ENCODE measurements around the gene OPRD1. TPM values are rescaled to one million over a fixed set of nuclear protein-coding genes. Genes with fewer than 3 reads are reported as not detected.

Gene OPRD1
- total RNA-seq, 1 donor from 2014 or later = 0.34 TPM

DNA sequence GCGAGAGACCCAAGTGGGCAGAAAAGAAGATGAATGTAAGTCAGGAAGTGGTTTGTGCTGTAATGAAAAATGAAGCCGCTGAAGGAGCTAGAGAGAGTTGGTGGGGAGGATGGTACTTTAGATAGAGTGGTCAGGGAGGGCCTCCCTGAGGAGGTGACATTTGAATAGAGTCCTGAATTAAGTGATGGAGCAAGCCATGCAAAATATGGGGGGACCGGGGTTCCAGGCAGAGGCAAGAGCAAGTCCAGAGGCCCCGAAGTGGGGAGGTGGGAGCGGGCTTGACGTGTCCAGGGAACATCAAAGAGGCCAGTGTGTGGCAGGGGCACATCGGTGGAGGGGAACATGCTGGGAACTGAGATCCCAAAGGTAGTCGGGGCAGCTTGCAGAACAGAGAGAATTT lies 43.1 kb downstream of the OPRD1 start:
- DNase-seq (ENCODE audit: low spot score in 2 of 2, unreplicated experiment in 2 of 2) = no peak
- H3K4me3 Mint-ChIP-seq = no peak overlapping the region
- no peaks in the 10 kb centered on the region for H3K36me3 Mint-ChIP-seq
- peaks cover 10% of the 10 kb centered on the region for H3K4me1 Mint-ChIP-seq
- no peak overlapping the region for H3K27ac Mint-ChIP-seq
- TF ChIP-seq, protein P1, sequence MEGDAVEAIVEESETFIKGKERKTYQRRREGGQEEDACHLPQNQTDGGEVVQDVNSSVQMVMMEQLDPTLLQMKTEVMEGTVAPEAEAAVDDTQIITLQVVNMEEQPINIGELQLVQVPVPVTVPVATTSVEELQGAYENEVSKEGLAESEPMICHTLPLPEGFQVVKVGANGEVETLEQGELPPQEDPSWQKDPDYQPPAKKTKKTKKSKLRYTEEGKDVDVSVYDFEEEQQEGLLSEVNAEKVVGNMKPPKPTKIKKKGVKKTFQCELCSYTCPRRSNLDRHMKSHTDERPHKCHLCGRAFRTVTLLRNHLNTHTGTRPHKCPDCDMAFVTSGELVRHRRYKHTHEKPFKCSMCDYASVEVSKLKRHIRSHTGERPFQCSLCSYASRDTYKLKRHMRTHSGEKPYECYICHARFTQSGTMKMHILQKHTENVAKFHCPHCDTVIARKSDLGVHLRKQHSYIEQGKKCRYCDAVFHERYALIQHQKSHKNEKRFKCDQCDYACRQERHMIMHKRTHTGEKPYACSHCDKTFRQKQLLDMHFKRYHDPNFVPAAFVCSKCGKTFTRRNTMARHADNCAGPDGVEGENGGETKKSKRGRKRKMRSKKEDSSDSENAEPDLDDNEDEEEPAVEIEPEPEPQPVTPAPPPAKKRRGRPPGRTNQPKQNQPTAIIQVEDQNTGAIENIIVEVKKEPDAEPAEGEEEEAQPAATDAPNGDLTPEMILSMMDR (IDR thresholded peaks at IDR 0.05; ENCODE audit: unreplicated experiment) = no peak
- peaks cover 3% of the 10 kb centered on the region for H3K27me3 Mint-ChIP-seq (ENCODE audit: low read depth)
- no peaks in the 10 kb centered on the region for H3K9me3 Mint-ChIP-seq

DNA sequence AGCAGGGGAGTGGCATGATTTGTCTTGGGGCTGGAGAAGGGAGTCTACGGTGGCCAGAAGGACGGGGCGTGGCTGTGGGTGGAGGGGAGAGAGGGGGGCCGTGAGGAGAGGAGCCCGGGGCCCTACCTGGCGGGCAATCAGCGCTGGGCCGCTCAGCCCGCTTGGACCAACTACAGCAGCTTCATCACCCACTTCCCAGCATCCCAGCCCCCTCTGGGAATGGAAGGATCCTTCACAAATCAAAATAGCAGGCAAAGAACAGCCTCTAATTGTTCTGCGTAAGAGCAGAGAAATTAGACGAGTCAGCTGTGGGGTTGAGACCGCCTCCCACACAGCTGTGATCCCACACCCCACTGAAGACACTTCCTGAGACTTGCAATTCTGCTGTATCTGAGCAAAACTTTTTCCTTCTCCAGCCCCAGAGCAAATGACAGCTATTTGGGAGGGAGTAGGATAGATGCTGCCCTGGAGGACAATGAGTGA lies 43.5 kb downstream of the OPRD1 start:
- Mint-ChIP-seq H3K4me1 (peaks cover 10% of the 10 kb centered on the region), H3K9me3 (no peaks in the 10 kb centered on the region), H3K4me3 (no peak overlapping the region), H3K27ac (no peak overlapping the region), H3K36me3 (no peaks in the 10 kb centered on the region), H3K27me3 (ENCODE audit: low read depth) (peaks cover 3% of the 10 kb centered on the region)
- no peak for DNase-seq (ENCODE audit: low spot score in 2 of 2, unreplicated experiment in 2 of 2)
- TF ChIP-seq, protein P1 (IDR thresholded peaks at IDR 0.05; ENCODE audit: unreplicated experiment) = no peak

DNA sequence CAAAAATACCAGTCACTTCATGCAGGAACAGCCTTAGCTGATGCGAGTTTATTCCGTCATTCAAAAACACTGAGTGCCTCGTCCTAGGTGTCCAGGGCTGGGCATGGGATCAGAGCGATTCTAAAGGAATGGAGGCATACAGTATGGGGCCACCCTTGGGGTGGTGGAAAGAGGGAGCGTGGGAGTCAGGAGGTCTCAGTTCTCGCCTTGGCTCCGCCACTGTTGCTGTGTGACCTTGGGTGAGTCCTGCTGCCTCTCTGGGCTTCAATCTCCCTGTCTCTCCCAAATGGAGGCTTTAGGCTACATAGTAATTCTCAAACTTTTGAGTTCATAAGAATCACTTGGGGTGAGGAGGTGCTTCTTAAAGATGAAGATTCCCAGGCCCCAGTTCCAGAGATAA lies 44.0 kb downstream of the OPRD1 start:
- no peak for DNase-seq (ENCODE audit: low spot score in 2 of 2, unreplicated experiment in 2 of 2)
- peaks cover 3% of the 10 kb centered on the region for H3K27me3 Mint-ChIP-seq (ENCODE audit: low read depth)
- H3K27ac Mint-ChIP-seq = no peak overlapping the region
- H3K9me3 Mint-ChIP-seq = no peaks in the 10 kb centered on the region
- peaks cover 10% of the 10 kb centered on the region for H3K4me1 Mint-ChIP-seq
- H3K4me3 Mint-ChIP-seq = no peak overlapping the region
- TF ChIP-seq, protein P1 (IDR thresholded peaks at IDR 0.05; ENCODE audit: unreplicated experiment) = no peak
- H3K36me3 Mint-ChIP-seq = no peaks in the 10 kb centered on the region

DNA sequence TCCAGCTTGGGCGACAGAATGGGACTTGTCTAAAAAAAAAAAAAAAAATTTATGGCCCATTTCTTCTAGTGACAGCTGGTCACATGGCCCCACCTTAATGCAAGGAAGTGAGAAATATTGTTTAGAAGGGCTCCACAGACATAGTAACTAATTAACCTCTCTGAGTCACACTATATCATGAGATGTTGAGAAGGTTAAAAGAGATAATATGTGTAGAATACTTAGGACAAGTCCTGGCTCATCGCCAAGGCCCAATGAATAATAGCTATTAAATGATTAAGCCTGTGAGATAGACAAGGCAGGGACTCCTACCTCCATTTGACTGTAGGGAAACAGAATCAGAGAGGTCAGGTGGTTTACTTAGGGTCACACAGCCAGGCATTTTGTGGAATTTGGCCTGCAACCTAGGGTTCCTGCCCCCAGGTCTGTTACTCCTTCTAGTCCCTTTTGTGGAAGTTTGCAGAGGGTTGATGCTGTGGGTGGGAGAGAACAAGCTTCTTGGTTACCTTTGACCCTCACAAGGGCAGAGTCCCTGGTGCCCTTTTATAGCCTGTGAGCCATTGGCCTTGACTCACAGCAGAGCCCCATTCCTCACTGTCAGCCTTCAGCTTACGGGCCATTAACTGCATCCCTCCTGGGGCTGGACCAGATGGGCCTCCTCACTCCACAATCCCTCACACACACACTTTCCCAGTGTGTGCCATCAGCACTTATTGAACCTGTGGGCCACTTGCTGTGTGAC lies 48.5 kb downstream of the OPRD1 start:
- H3K27me3 Mint-ChIP-seq (ENCODE audit: low read depth) = no peaks in the 10 kb centered on the region
- no peak overlapping the region for H3K4me3 Mint-ChIP-seq
- TF ChIP-seq, protein P1 (IDR thresholded peaks at IDR 0.05; ENCODE audit: unreplicated experiment) = no peak
- no peaks in the 10 kb centered on the region for H3K36me3 Mint-ChIP-seq
- H3K27ac Mint-ChIP-seq = no peak overlapping the region
- no peaks in the 10 kb centered on the region for H3K9me3 Mint-ChIP-seq
- H3K4me1 Mint-ChIP-seq = peaks cover 4% of the 10 kb centered on the region
- no peak for DNase-seq (ENCODE audit: low spot score in 2 of 2, unreplicated experiment in 2 of 2)

DNA sequence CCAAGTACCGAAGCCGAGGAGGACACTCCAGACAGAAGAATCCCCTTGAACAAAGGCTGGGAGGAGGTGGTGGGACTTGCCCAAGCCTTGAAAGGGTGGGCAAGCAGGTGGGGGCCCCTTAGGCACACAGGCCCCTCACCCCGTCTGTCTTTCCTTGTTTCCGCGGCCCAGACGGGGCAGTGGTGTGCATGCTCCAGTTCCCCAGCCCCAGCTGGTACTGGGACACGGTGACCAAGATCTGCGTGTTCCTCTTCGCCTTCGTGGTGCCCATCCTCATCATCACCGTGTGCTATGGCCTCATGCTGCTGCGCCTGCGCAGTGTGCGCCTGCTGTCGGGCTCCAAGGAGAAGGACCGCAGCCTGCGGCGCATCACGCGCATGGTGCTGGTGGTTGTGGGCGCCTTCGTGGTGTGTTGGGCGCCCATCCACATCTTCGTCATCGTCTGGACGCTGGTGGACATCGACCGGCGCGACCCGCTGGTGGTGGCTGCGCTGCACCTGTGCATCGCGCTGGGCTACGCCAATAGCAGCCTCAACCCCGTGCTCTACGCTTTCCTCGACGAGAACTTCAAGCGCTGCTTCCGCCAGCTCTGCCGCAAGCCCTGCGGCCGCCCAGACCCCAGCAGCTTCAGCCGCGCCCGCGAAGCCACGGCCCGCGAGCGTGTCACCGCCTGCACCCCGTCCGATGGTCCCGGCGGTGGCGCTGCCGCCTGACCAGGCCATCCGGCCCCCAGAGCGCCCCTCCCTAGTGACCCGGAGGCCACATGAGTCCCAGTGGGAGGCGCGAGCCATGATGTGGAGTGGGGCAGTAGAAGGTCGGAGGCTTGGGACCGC lies 50.8 kb downstream of the OPRD1 start:
- peaks cover 4% of the 10 kb centered on the region for H3K27me3 Mint-ChIP-seq (ENCODE audit: low read depth)
- H3K4me1 Mint-ChIP-seq = peaks cover 1% of the 10 kb centered on the region
- TF ChIP-seq, protein P1 (IDR thresholded peaks at IDR 0.05; ENCODE audit: unreplicated experiment) = no peak
- H3K9me3 Mint-ChIP-seq = no peaks in the 10 kb centered on the region
- no peak overlapping the region for H3K27ac Mint-ChIP-seq
- H3K4me3 Mint-ChIP-seq = no peak overlapping the region
- DNase-seq (ENCODE audit: low spot score in 2 of 2, unreplicated experiment in 2 of 2) = no peak
- no peaks in the 10 kb centered on the region for H3K36me3 Mint-ChIP-seq

Measured in mesothelial cell of epicardium (in vitro differentiated cells).